ENCODE data around the gene EIF2B5.

Gene EIF2B5

DNA sequence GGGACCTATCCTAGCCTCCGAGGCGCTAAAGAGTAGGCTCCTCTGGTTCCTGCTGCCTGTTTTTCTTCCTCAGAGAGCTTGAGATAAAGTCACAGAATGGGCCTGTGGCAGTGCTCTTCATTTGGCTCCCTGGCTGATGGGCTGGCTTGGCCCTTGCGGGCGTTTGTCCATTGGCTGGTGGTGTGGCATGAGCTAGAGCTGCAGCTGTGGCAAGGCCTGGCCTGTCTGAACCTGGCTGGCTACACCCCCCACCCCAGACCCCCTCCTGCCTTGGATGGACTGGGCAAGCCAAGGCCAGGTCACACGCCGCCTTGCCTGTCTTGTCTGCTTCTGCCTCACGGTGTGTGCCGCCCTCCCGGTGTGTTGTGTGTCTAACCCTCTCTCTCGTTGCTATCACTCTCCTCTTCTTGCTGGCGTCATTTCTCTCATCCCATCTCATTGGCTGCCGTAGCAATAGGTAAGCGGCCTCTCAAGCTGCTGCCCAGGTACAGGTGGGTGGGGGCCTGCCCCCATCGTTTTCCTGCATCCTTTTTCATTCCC, 42.7 kb downstream of the EIF2B5 start:
- Mint-ChIP-seq H3K9me3 (no peaks in the 10 kb centered on the region), H3K27ac (ENCODE audit: low read depth) (peak overlapping the region; percentile 73), H3K27me3 (no peaks in the 10 kb centered on the region), H3K36me3 (ENCODE audit: insufficient read depth) (peaks cover 32% of the 10 kb centered on the region), H3K4me3 (no peak overlapping the region), H3K4me1 (peaks cover 25% of the 10 kb centered on the region)
- ATAC-seq (replicated peaks; ENCODE audit: extremely low read depth, poor library complexity, severe bottlenecking) (no peak), DNase-seq (ENCODE audit: low spot score in 2 of 2) (no peak)

DNA sequence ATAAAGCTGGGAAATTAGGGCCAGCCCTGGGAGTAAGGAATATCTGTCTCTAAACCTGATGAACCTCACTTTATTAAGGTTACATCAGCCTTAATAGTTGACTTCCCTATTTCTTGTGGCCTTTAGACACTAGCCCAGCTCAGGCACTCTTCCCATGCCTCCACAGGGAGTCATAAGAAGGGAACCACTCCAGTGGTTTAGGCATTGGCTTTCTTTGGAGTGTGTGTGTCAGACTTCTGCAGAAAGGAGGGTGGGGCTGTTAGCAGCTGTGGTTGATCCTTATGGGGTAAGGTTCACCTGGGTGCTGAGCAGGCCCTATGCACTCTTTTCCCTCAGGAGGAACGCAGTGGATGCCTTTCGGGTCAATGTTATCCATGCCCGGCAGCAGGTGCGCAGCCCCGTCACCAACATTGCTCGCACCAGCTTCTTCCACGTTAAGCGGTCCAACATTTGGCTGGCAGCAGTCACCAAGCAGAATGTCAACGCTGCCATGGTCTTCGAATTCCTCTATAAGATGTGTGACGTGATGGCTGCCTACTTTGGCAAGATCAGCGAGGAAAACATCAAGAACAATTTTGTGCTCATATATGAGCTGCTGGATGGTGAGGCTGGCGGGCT, 43.5 kb downstream of the EIF2B5 start:
- peaks cover 31% of the 10 kb centered on the region for H3K36me3 Mint-ChIP-seq (ENCODE audit: insufficient read depth)
- no peaks in the 10 kb centered on the region for H3K27me3 Mint-ChIP-seq
- DNase-seq (ENCODE audit: low spot score in 2 of 2), result no peak
- H3K9me3 Mint-ChIP-seq, result no peaks in the 10 kb centered on the region
- H3K4me1 Mint-ChIP-seq, result peaks cover 25% of the 10 kb centered on the region
- peak overlapping the region; percentile 73 for H3K27ac Mint-ChIP-seq (ENCODE audit: low read depth)
- no peak for ATAC-seq (replicated peaks; ENCODE audit: extremely low read depth, poor library complexity, severe bottlenecking)
- no peak overlapping the region for H3K4me3 Mint-ChIP-seq

DNA sequence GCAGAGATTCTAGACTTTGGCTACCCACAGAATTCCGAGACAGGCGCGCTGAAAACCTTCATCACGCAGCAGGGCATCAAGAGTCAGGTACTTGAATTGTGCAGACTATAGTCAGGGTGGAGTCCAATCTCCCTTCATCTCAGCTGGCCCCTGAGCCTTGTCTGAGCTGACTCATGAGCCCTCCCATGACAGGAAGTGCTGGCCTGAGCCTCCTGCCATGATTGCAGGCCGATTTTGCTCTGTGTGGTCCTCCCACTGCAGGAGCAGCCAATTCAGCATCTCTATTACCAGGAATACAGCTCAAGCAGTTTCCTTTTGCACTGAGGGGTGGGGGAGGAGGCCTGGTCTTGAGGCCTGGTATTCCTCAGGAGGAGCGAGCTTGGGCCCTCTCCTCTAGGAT, 45.0 kb downstream of the EIF2B5 start:
- H3K9me3 Mint-ChIP-seq, result no peaks in the 10 kb centered on the region
- peaks cover 33% of the 10 kb centered on the region for H3K36me3 Mint-ChIP-seq (ENCODE audit: insufficient read depth)
- no peaks in the 10 kb centered on the region for H3K27me3 Mint-ChIP-seq
- no peak for ATAC-seq (replicated peaks; ENCODE audit: extremely low read depth, poor library complexity, severe bottlenecking)
- H3K4me1 Mint-ChIP-seq, result peaks cover 27% of the 10 kb centered on the region
- H3K4me3 Mint-ChIP-seq, result no peak overlapping the region
- no peak overlapping the region for H3K27ac Mint-ChIP-seq (ENCODE audit: low read depth)
- no peak for DNase-seq (ENCODE audit: low spot score in 2 of 2)

DNA sequence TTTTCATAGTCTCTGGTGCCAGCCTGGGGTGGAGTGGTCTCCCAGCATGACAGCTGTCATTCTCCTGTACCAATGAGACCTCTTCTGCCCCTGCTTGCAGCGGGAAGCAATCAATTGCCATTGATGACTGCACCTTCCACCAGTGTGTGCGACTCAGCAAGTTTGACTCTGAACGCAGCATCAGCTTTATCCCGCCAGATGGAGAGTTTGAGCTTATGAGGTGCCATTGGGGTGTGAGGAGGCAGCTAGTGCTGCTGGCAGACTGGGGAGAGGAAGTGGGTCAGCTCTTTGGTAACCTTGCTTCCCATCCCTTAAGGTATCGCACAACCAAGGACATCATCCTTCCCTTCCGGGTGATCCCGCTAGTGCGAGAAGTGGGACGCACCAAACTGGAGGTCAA, 46.4 kb downstream of the EIF2B5 start:
- ATAC-seq (replicated peaks; ENCODE audit: extremely low read depth, poor library complexity, severe bottlenecking) (no peak), DNase-seq (ENCODE audit: low spot score in 2 of 2) (no peak)
- Mint-ChIP-seq H3K36me3 (ENCODE audit: insufficient read depth) (peaks cover 34% of the 10 kb centered on the region), H3K27ac (ENCODE audit: low read depth) (no peak overlapping the region), H3K4me1 (peaks cover 22% of the 10 kb centered on the region), H3K9me3 (no peaks in the 10 kb centered on the region), H3K27me3 (no peaks in the 10 kb centered on the region), H3K4me3 (no peak overlapping the region)

DNA sequence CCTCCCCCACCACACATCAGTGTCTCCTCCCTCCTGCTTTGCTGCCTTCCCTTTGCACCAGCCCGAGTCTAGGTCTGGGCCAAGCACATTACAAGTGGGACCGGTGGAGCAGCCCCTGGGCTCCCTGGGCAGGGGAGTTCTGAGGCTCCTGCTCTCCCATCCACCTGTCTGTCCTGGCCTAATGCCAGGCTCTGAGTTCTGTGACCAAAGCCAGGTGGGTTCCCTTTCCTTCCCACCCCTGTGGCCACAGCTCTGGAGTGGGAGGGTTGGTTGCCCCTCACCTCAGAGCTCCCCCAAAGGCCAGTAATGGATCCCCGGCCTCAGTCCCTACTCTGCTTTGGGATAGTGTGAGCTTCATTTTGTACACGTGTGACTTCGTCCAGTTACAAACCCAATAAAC, 48.5 kb downstream of the EIF2B5 start:
- no peaks in the 10 kb centered on the region for H3K27me3 Mint-ChIP-seq
- ATAC-seq (replicated peaks; ENCODE audit: extremely low read depth, poor library complexity, severe bottlenecking) (no peak), DNase-seq (ENCODE audit: low spot score in 2 of 2) (no peak)
- no peak overlapping the region for H3K4me3 Mint-ChIP-seq
- H3K27ac Mint-ChIP-seq (ENCODE audit: low read depth), result no peak overlapping the region
- peaks cover 34% of the 10 kb centered on the region for H3K36me3 Mint-ChIP-seq (ENCODE audit: insufficient read depth)
- H3K4me1 Mint-ChIP-seq, result peaks cover 33% of the 10 kb centered on the region
- no peaks in the 10 kb centered on the region for H3K9me3 Mint-ChIP-seq

DNA sequence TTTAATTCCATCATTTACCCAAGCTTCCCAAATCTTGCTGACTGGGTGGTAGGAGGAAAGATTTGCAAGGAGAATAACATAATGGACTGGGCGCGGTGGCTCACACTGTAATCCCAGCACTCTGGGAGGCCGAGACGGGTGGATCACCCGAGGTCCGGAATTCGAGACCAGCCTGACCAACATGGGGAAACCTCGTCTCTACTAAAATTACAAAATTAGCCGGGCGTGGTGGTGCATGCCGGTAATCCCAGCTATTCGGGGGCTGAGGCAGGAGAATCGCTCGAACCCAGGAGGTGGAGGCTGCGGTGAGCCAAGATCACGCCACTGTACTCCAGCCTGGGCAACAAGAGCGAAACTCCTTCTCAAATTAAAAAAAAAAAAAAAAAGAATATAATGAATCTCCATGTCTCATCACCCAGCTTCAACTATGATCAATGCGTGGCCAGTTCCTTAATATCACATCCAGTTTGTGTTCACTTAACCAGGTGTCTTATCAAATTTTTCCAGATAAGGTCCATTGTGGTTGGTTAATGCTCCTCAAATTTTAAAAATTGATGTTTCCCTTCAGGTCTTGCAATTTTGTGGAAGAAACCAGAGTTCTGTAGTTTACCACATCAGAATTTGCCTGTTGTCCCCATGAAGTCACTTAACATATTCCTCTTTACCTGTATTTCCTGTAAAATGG, 49.5 kb downstream of the EIF2B5 start:
- Mint-ChIP-seq H3K9me3 (no peaks in the 10 kb centered on the region), H3K36me3 (ENCODE audit: insufficient read depth) (peaks cover 35% of the 10 kb centered on the region), H3K4me3 (peak overlapping the region; percentile 89), H3K27ac (ENCODE audit: low read depth) (peak overlapping the region; percentile 86), H3K4me1 (peaks cover 39% of the 10 kb centered on the region), H3K27me3 (no peaks in the 10 kb centered on the region)
- no peak for ATAC-seq (replicated peaks; ENCODE audit: extremely low read depth, poor library complexity, severe bottlenecking)
- no peak for DNase-seq (ENCODE audit: low spot score in 2 of 2)

DNA sequence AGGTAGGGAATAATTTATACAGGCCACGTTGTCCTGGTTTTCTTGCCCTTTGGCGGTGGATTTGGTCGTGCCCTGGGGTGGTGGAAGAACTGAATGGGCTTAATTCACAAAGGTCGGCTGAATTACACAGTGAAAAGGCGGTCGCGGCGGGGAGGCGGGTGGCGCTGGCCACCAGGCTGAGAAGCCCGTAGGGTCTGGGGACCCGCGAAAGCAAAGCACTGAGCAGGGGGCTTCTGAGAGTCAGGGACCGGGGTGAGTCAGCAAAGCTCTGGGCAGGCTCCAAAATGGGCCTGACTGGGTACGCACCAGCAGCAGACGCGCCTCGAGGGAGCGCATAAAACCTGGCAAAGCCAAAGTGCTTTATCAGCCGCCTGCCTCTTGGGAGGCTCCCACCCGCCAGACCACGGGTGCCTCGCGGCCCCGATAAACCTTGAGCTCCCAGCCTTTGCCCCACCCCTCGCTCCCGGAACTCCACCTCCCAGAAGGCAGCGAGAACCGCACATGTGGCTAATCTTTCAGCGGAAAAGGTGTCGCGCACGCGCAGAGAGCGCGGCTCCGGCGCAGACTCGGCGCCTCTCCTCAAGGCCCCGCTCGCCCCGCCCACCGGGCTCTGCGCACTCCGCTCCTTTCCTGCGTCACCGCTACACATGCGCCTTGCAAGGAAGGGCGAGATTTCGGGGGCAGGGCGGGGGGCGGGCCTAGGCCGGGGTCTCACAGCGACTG, 50.5 kb downstream of the EIF2B5 start:
- Mint-ChIP-seq H3K4me1 (peaks cover 39% of the 10 kb centered on the region), H3K36me3 (ENCODE audit: insufficient read depth) (peaks cover 38% of the 10 kb centered on the region)

DNA sequence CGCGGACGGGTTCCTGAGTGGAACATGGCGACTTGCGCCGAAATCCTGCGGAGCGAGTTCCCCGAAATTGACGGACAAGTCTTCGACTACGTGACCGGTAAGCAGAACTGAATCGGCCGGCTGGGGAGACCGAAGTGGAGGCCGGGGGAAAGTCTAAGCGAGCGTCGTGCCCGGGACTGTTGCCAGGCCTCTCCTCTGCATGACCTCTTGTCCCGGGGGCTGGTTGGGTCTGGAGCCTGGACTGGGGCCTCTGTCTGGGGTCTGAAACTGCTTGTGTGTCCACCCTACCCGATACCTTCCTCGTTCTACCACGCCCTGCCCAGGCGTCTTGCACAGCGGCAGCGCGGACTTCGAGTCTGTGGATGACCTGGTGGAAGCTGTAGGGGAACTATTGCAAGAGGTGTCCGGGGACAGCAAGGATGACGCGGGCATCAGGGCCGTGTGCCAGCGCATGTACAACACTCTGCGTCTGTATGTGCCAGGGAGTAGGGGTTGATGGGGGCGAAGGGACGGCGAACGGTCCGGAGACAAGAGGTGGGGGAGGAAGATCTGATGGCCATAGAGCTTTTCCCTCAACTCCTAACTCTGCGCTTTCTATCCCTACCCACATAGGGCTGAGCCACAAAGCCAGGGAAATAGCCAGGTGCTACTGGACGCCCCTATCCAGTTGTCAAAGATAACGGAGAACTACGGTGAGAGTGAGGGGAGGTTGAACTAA, 51.2 kb downstream of the EIF2B5 start, which contains the start of gene ABCF3:
ABCF3 (plus strand) TSS at position 16 of the 718 bp plus-strand sequence; CDS start at position 25, 9 bp downstream.
- ATAC-seq (replicated peaks; ENCODE audit: extremely low read depth, poor library complexity, severe bottlenecking), result peak; percentile 17
- Mint-ChIP-seq H3K9me3 (no peaks in the 10 kb centered on the region), H3K4me3 (peak within 1 kb of the TSS; percentile 89), H3K36me3 (ENCODE audit: insufficient read depth) (peaks cover 40% of the 10 kb centered on the region), H3K27me3 (no peaks in the 10 kb centered on the region), H3K4me1 (peaks cover 39% of the 10 kb centered on the region), H3K27ac (ENCODE audit: low read depth) (peak within 1 kb of the TSS; percentile 86)
- peak in 1 of 2 donors; percentile 21 for DNase-seq (ENCODE audit: low spot score in 2 of 2)

More for the DNA sequence above, 50.5 kb downstream of the EIF2B5 start:
- Mint-ChIP-seq H3K9me3 (no peaks in the 10 kb centered on the region), H3K4me3 (peak overlapping the region; percentile 89), H3K27me3 (no peaks in the 10 kb centered on the region), H3K27ac (ENCODE audit: low read depth) (peak overlapping the region; percentile 86)
- peak; percentile 98 to 99 for DNase-seq (ENCODE audit: low spot score in 2 of 2)
- peak; percentile 87 for ATAC-seq (replicated peaks; ENCODE audit: extremely low read depth, poor library complexity, severe bottlenecking)

DNA sequence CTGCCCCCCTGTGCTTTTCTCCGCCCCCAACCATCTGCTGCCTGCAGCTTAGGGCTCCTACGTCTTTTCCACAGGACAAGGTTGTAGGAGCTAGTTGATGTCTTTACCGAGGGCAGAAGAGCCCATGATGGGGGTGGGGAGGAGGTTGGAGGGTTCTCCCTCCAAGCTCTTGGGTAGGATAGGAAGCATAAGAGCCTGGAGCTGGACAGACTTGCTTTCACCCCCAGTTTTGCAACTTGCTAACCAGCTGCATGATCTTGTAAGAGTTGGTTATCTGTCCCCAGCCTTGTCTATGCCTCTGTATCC, 51.7 kb downstream of the EIF2B5 start:
- no peak for ATAC-seq (replicated peaks; ENCODE audit: extremely low read depth, poor library complexity, severe bottlenecking)
- Mint-ChIP-seq H3K4me1 (peaks cover 39% of the 10 kb centered on the region), H3K9me3 (no peaks in the 10 kb centered on the region), H3K36me3 (ENCODE audit: insufficient read depth) (peaks cover 44% of the 10 kb centered on the region), H3K4me3 (peak overlapping the region; percentile 89), H3K27ac (ENCODE audit: low read depth) (peak overlapping the region; percentile 86), H3K27me3 (no peaks in the 10 kb centered on the region)
- DNase-seq (ENCODE audit: low spot score in 2 of 2), result no peak

DNA sequence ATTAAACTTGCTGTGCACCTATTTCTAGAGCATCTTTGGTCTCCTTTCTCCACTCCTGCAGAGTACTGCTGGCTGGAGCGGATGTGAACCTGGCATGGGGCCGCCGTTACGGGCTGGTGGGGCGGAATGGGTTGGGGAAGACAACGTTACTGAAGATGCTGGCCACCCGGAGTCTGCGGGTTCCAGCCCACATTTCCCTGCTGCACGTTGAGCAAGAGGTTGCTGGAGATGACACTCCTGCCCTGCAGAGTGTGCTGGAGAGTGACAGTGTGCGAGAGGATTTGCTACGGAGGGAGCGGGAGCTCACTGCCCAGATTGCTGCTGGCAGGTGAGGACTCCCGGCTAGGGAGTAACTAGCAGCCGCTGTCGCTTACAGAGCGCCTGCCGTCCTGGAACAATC, 52.9 kb downstream of the EIF2B5 start:
- ATAC-seq (replicated peaks; ENCODE audit: extremely low read depth, poor library complexity, severe bottlenecking) (no peak), DNase-seq (ENCODE audit: low spot score in 2 of 2) (no peak)
- Mint-ChIP-seq H3K4me1 (peaks cover 46% of the 10 kb centered on the region), H3K4me3 (peak overlapping the region; percentile 89), H3K36me3 (ENCODE audit: insufficient read depth) (peaks cover 54% of the 10 kb centered on the region), H3K9me3 (no peaks in the 10 kb centered on the region), H3K27ac (ENCODE audit: low read depth) (no peak overlapping the region), H3K27me3 (no peaks in the 10 kb centered on the region)

DNA sequence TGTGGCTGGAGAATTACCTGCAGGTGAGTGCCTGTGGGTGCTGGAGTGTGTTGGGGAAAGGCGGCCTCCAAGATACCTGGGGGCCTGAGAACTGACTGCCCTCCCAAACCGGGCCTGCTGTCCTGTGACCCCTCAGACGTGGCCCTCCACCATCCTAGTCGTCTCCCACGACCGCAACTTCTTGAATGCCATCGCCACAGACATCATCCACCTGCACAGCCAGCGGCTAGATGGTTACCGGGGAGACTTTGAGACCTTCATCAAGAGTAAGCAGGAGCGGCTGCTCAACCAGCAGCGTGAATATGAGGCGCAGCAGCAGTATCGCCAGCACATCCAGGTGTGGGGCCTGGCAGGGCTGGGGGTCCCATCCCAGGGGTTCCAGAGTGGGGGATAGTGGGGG, 54.3 kb downstream of the EIF2B5 start:
- peaks cover 60% of the 10 kb centered on the region for H3K36me3 Mint-ChIP-seq (ENCODE audit: insufficient read depth)
- no peak overlapping the region for H3K27ac Mint-ChIP-seq (ENCODE audit: low read depth)
- H3K4me1 Mint-ChIP-seq, result peaks cover 46% of the 10 kb centered on the region
- no peak for DNase-seq (ENCODE audit: low spot score in 2 of 2)
- no peaks in the 10 kb centered on the region for H3K27me3 Mint-ChIP-seq
- no peak for ATAC-seq (replicated peaks; ENCODE audit: extremely low read depth, poor library complexity, severe bottlenecking)
- H3K9me3 Mint-ChIP-seq, result no peaks in the 10 kb centered on the region
- H3K4me3 Mint-ChIP-seq, result no peak overlapping the region

DNA sequence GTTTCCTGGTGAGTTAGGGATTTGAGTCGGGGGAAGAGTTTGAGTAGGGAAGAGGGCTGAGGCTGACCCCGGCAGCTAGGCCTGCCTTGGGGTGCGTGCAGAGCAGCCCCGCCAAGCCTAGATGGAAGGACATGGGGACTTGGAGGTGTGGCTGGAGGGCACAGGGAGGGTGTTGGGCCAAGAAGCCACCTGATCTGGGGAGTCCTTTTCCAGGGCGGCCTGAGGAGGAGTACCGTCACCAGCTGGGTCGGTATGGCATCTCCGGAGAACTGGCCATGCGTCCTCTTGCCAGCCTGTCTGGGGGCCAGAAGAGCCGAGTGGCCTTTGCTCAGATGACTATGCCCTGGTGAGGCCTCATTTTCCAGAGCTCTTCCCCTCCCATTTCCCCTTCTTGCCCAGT, 57.7 kb downstream of the EIF2B5 start:
- H3K27ac Mint-ChIP-seq (ENCODE audit: low read depth), result no peak overlapping the region
- no peaks in the 10 kb centered on the region for H3K9me3 Mint-ChIP-seq
- H3K27me3 Mint-ChIP-seq, result no peaks in the 10 kb centered on the region
- DNase-seq (ENCODE audit: low spot score in 2 of 2) (no peak), ATAC-seq (replicated peaks; ENCODE audit: extremely low read depth, poor library complexity, severe bottlenecking) (no peak)
- H3K4me1 Mint-ChIP-seq, result peaks cover 21% of the 10 kb centered on the region
- H3K36me3 Mint-ChIP-seq (ENCODE audit: insufficient read depth), result peaks cover 54% of the 10 kb centered on the region
- no peak overlapping the region for H3K4me3 Mint-ChIP-seq
